OCI-LY7 (cell line): ENCODE measurements around the gene SLC5A8. TPM values are rescaled to one million over a fixed set of nuclear protein-coding genes. Genes with fewer than 3 reads are reported as not detected.

Experiments used
- BruUV-seq: library from RNA; stranded (reverse); fragments of 400-500 nt; replicated peaks from 2 replicates; lab custom pipeline; 2021; lab: Mats Ljungman, UMichigan
- CTCF ChIA-PET: fragments of 300-600 bp; sonication (Branson Sonifier 250); formaldehyde crosslinking; loops from one replicate; lab custom pipeline; 2022; ENCODE audit warnings: antibody characterized with exemption; ENCODE audit not compliant: unreplicated experiment; lab: Charles Lee
- POLR2A ChIA-PET: fragments of 300-600 bp; sonication (Branson Sonifier 250); formaldehyde crosslinking; loops from one replicate; lab custom pipeline; 2022; ENCODE audit warnings: antibody characterized with exemption; lab: Charles Lee
- DNase-seq: peaks from one replicate; pipeline ENCODE4 v3.0.0-alpha.2; 2015; ENCODE audit warnings: low spot score
- H2AFZ ChIP-seq: fragments of 200-600 bp; sonication (generic), shearing (Covaris generic); 2 replicates; pipeline ENCODE4 v1.6.1; 2014; ENCODE audit warnings: mild to moderate bottlenecking, antibody characterized with exemption, low read length, moderate library complexity
- H3K27ac ChIP-seq: fragments of 200-600 bp; sonication (generic); 2 replicates; pipeline ENCODE4 v1.5.1; 2014; ENCODE audit warnings: mixed run types, low read depth, mild to moderate bottlenecking, moderate library complexity, low read length, inconsistent platforms; ENCODE audit not compliant: poor library complexity, severe bottlenecking
- H3K36me3 ChIP-seq: fragments of 200-600 bp; sonication (generic); 2 replicates; pipeline ENCODE4 v1.6.1; 2014; ENCODE audit warnings: mild to moderate bottlenecking, antibody characterized with exemption, low read length, moderate library complexity, mixed read lengths; ENCODE audit not compliant: insufficient read depth
- H3K4me1 ChIP-seq: fragments of 200-600 bp; sonication (generic); 2 replicates; pipeline ENCODE4 v1.5.1; 2014; ENCODE audit warnings: mild to moderate bottlenecking, low read length; ENCODE audit not compliant: insufficient read depth, poor library complexity, severe bottlenecking
- H3K4me2 ChIP-seq: fragments of 200-600 bp; sonication (generic); 2 replicates; pipeline ENCODE4 v1.6.1; 2014; ENCODE audit warnings: mild to moderate bottlenecking, low read length
- H3K4me3 ChIP-seq: fragments of 200-600 bp; sonication (generic); 2 replicates; pipeline ENCODE4 v1.5.1; 2014; ENCODE audit warnings: mild to moderate bottlenecking, low read depth, low read length; ENCODE audit not compliant: poor library complexity, severe bottlenecking
- H3K79me2 ChIP-seq: fragments of 200-600 bp; sonication (generic); 2 replicates; pipeline ENCODE4 v1.6.1; 2016; ENCODE audit warnings: low read depth, mild to moderate bottlenecking, low read length, moderate library complexity, mixed read lengths; ENCODE audit not compliant: insufficient read depth
- H3K9me2 ChIP-seq: fragments of 200-600 bp; sonication (generic); 2 replicates; pipeline ENCODE4 v1.6.1; 2016; ENCODE audit warnings: mild to moderate bottlenecking, low read length, mixed read lengths; ENCODE audit not compliant: insufficient read depth
- H3K9me3 ChIP-seq: fragments of 200-600 bp; sonication (generic); 2 replicates; pipeline ENCODE4 v1.6.1; 2014; ENCODE audit warnings: mild to moderate bottlenecking, mixed run types, low read length, mixed read lengths
- H4K20me1 ChIP-seq: fragments of 200-600 bp; sonication (generic); 2 replicates; pipeline ENCODE4 v1.6.1; 2014; ENCODE audit warnings: mild to moderate bottlenecking, antibody characterized with exemption, low read length, moderate library complexity, mixed read lengths; ENCODE audit not compliant: insufficient read depth
- CTCF ChIP-seq: fragments of 200-600 bp; sonication (generic); conservative IDR thresholded peaks from 2 replicates; pipeline ENCODE4 v1.5.1; 2014; ENCODE audit warnings: mild to moderate bottlenecking, antibody characterized with exemption, low read length, moderate library complexity, mixed read lengths
- EZH2phosphoT487 ChIP-seq: fragments of 200-600 bp; sonication (generic); IDR thresholded peaks from 2 replicates; pipeline ENCODE4 v1.6.1; 2018; ENCODE audit warnings: low read depth, borderline replicate concordance, mild to moderate bottlenecking, mixed run types, antibody characterized with exemption, low read length, moderate library complexity, mixed read lengths
- intact Hi-C: fragments of 100-400 bp; cut with micrococcal nuclease; formaldehyde crosslinking; loops from one replicate; pipeline ENCODE4 v1.10.0; 2022; ENCODE audit not compliant: unreplicated experiment
- total RNA-seq, 2 experiments: library from RNA; depleted of rRNA in 1 of 2; stranded (reverse); fragments of >200 nt in 1 of 2; shearing (Covaris generic) in 1 of 2; gene quantifications; 2 replicates each; pipeline ENCODE4 v1.2.3, GENCODE V29; 2014 to 2022

SLC5A8 gene
- total RNA-seq, 2 experiments from 2014 or later, result not detected

DNA sequence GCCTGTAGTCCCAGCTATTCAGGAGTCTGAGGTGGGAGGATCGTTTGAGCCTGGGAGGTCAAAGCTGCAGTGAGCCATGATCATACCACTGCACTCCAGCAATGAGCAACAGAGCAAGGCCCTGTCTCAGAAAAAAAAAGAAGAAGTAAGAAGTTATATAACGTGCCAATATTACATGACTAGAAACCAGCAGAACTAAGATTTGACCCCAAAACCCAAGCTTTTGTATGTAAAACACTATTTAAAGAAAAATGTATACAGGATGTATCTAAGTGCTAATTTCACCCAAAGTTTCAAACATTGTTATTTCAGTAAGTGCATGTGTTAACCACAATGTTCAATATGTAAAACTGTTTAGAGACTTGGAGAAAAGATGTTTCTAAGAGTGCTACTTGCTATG lies 94.7 kb downstream of the SLC5A8 start:
- H3K9me2 ChIP-seq, result no peaks in the 10 kb centered on the region
- no peak overlapping the region for H3K4me2 ChIP-seq
- H4K20me1 ChIP-seq, result no peaks in the 10 kb centered on the region
- ChIA-PET CTCF (no interaction called here), POLR2A (interaction anchor here (0.5 kb wide), 1 partner anchor 780 kb away, joined by 3 read pairs; no protein-coding TSS in a partner anchor)
- no peaks in the 10 kb centered on the region for H3K4me1 ChIP-seq
- no peak overlapping the region for H3K4me3 ChIP-seq
- no peaks in the 10 kb centered on the region for H3K36me3 ChIP-seq
- H2AFZ ChIP-seq, result no peak overlapping the region
- BruUV-seq, result no TSS peak
- DNase-seq, result no peak
- intact Hi-C loops, result no loop called here
- TF ChIP-seq EZH2phosphoT487 (no peak), CTCF (no peak)
- H3K9me3 ChIP-seq, result no peaks in the 10 kb centered on the region
- H3K79me2 ChIP-seq, result no peaks in the 10 kb centered on the region
- no peak overlapping the region for H3K27ac ChIP-seq

GRCh38 chr12:101111441-101111840 lies 98.6 kb downstream of the SLC5A8 start:
- no peak for DNase-seq
- Histone ChIP-seq H3K36me3 (no peaks in the 10 kb centered on the region), H4K20me1 (no peaks in the 10 kb centered on the region), H3K9me2 (no peaks in the 10 kb centered on the region), H3K4me2 (no peak overlapping the region), H3K27ac (no peak overlapping the region), H3K4me1 (no peaks in the 10 kb centered on the region), H3K4me3 (no peak overlapping the region), H3K9me3 (no peaks in the 10 kb centered on the region), H2AFZ (no peak overlapping the region), H3K79me2 (no peaks in the 10 kb centered on the region)
- ChIA-PET CTCF (no interaction called here), POLR2A (no interaction called here)
- intact Hi-C loops, result no loop called here
- no TSS peak for BruUV-seq
- TF ChIP-seq EZH2phosphoT487 (no peak), CTCF (no peak)

GRCh38 chr12:101110866-101111265 lies 99.2 kb downstream of the SLC5A8 start:
- no peak overlapping the region for H3K27ac ChIP-seq
- BruUV-seq, result no TSS peak
- ChIA-PET CTCF (no interaction called here), POLR2A (no interaction called here)
- H3K79me2 ChIP-seq, result no peaks in the 10 kb centered on the region
- no peaks in the 10 kb centered on the region for H3K9me2 ChIP-seq
- H3K9me3 ChIP-seq, result no peaks in the 10 kb centered on the region
- H2AFZ ChIP-seq, result no peak overlapping the region
- intact Hi-C loops, result no loop called here
- no peaks in the 10 kb centered on the region for H3K36me3 ChIP-seq
- no peak for TF ChIP-seq EZH2phosphoT487
- TF ChIP-seq CTCF, result no peak
- H3K4me3 ChIP-seq, result no peak overlapping the region
- no peaks in the 10 kb centered on the region for H3K4me1 ChIP-seq
- DNase-seq, result no peak
- no peaks in the 10 kb centered on the region for H4K20me1 ChIP-seq
- no peak overlapping the region for H3K4me2 ChIP-seq
